Activated gamma-delta T cell treated with anti-CD3 and anti-CD28 coated beads, Interleukin-2, amount 50 U/mL, for 16 hours (primary cell): Measurements from ENCODE around the gene SAMD10.
A peak's percentile ranks its signal among the peaks of the same experiment; 100 is the strongest.
"Not testable (repeated sequence)": the region's sequence is repeated elsewhere in the genome, so short reads cannot be mapped to it uniquely, and the experiment has no call there.

Experiments used
- DNase-seq: peaks from one replicate; pipeline ENCODE4 v3.0.0-alpha.2; 2020; ENCODE audit warnings: low read depth

Gene SAMD10

DNA sequence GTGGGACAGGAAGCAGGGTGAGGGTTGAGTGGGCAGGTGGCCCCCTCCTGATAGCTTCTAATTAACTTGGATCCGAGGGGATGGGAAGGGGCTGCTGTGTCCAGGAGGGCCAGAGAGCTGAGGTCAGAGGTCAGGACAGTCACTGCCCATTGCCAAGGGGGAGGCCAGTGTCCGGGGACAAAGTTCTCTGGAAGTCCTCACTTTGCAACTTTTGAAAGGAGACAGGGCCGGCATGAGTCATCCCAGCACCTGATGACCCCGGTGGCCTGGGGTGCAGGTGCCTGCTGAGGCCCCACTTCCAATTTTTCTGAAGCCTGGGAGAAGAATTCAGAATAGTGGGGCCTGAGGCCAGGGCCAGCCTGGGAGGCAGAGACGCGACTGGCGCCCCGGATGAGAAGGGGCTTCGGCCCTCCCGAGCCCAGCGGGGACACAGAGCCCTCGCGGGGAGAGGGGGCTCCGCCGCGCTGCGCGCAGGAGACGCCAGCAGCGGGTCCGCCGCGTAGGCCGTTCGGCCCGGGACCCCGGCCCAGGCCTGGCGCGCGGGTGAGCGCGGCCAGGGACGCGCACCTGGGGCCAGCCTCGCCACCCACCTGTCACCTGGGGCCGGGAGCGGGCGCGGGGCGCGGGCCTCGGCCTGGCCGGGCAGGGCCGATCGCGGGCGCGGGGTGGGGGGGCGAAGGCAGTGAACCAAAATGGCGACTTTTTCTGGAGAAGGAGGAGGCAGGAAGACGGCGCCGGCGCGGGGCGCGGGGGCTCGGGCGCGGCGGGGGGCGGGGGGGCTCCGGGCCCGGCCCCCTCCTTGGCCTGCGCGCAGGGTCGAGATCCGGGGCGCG is 10.3 kb downstream of the SAMD10 start:
- DNase-seq: no peak

DNA sequence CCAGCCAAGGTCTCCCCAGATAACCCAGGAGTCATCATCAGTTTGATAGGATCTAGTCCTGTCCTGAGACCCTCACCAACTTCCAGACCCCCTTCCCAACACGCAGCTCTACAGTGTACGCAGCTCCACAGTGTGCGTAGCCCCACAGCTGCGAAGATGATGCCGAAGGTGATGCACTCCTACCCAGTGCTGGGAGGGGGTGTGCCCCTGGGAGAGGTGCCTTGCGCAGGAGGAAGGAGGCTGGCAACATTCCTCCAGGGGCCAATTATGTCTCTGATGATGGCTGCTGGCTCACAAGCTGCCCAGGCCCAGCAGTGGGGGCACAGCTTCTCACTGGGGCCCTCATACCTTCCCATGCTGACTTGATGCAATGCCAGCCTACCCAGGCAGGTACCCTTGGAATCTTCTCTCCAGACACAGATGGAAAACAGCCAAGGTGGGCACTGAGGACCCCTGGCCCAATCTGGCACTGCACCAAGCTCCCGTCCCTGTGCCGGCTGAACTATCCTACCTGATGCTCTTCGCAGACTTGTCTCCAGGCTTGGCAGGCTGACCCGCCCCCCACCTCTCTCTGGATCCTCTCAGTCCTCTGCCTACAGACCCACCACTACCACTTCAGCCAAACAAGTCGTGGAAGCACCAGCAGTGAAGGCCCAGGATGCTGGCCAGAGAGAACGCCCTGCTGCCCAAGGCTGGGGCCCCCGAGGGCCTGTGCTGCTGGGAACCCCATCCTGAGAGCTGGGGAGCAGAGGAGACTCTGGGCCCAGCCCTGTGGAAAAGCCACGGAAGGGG is 11.1 kb downstream of the SAMD10 start:
- no peak for DNase-seq

DNA sequence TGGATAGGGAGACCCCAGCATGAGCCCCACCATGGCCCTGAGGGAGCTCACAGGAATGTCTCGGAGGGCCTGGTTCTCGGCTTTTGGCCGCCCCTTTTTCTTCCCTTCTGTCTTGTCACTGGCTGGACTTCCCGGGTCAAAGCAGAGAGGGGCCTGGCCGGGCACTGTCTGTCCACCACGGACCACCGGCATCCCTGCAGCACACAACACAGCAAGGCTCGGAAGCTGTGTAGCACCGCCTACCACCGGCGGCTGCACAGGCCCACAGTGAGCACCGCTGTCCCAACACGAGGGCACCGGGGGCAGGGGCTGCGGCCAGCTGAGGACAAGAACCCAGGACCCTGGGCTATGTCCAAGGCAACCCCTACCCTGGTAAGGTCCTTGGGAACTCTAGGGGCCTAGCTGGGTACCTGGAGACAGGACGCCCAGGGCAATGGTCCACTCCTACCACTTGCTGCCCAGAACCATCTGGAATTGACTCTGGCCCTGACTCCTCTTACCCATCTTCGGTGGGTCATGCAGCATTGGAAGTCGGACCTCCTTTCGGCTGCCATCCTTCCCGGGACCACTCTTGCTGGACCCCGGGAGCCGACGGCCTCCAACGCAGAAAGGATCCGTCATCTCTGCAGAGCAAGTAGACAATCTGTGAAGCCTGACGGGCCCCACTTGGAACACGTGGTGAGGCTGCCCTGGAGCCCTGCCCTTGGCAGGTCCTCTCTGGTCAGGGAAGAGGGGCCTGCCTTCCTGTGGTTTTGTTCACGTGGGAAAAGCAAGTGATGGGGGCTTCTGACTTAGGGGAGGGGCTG is 11.9 kb downstream of the SAMD10 start:
- DNase-seq: no peak

DNA sequence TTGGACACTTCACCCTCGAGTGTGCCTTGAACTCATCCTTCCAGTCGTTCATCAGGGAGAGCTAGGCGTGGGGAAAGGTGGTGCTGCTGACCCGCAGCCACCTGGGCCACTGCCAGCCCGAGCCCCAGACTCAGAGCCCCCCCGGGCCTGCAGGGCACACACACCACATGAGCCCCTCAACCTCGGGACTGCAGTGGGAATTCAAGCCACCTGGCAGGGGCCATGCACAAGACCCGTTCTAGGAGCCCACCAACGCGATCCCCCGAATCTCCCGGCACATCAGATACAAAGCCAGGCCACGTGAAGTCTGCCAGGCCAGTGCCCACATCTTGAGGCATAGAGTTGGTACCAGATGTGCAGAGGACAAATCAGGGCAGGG is 12.5 kb downstream of the SAMD10 start:
- no peak for DNase-seq

DNA sequence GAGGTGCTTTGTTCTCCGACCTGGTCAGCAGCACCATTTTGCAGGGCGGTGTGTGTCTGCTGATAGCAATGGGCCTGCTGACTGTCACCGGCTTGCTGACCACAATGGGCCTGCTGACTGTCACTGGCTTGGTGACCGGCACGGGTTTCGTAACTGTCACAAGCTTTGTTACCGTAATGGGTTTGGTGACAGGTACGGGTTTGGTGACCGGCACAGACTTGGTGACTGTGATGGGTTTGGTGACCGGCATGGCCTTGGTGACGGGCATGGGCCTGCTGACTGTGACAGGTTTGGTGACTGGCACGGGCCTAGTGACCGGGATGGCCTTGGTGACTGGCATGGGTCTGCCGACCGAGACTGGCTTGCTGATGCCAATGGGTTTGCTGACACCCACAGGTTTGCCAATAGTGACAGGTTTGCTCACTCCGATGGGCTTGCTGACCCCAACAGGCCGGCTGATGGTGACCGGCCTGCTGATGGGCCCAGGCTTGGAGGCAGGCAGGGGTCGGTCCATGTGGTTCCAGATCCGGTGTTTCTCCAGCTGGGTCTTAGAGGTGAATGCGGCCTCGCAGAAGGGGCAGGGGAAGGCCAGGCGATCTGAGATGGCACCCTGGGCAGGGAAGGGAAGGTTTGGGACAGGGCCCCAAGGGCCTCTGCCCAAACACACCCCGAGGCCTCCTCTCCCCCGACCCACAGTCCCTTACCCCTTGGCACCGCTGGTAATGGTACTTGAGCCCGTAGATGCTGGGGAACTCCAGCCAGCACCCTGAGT is 13.1 kb downstream of the SAMD10 start:
- no peak for DNase-seq

DNA sequence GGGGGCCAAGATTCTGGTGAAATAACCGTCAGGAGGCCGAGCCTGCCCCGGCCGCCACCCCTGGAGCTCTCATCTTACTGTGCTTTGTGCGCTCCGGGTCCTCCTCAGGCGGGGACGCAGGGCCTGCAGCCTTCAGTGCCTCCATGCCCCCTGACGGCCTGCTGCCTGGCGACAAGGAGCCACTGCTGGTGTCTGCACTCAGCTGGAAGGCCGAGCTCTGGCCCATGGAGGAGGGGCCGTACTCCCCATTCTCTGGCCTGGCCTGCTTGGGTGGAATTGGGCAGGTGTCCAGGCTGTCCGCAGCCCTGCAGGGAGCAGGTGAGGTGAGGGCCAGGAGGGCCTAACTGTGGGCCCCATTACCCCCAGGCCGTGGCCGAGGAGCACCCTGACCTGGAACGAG is 15.0 kb downstream of the SAMD10 start:
- DNase-seq: no peak

DNA sequence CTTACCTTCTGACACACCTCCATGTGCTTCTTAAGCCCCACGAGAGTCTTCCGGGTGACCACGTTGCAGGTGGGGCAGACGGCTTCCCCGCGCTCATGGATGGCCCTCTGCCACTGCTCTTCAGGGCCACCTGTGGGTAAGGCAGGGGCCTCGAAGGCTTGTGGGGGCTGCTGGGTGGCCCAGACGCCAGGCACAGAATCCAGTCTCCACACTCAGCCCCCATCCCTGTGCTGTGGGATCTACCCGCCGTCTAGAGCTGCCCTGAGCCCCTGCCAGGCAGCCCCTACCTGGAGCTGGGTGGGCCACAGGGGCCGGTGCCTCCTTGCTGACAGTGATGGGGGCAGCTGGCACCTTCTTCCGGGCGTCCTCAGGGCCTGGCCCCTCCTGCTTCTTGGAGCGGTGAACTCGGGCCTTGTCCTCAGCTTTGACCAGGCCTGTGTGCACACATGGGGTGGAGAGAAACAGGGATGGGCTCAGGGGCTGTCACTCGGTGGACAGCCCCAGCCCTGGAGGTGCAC is 15.6 kb downstream of the SAMD10 start:
- no peak for DNase-seq

DNA sequence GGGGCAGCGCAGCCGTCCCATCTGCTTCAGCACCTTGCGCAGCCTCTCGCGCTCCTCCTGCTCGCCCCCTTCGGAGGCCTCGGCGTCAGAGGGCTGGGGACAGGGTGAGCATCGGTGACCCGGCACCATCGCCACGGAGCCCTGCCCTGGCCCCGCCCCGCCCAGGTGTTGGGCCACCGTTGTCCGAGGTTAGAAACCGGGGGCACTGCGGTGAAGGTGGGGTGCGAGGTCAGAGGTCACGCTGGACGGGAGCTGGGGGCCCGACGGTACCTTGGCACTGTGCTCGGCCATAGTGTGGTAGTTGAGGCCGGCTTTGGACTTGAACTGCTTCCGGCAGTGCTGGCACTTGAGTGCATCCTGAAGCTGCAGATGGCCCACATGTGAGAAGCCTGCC is 16.1 kb downstream of the SAMD10 start:
- DNase-seq: no peak

DNA sequence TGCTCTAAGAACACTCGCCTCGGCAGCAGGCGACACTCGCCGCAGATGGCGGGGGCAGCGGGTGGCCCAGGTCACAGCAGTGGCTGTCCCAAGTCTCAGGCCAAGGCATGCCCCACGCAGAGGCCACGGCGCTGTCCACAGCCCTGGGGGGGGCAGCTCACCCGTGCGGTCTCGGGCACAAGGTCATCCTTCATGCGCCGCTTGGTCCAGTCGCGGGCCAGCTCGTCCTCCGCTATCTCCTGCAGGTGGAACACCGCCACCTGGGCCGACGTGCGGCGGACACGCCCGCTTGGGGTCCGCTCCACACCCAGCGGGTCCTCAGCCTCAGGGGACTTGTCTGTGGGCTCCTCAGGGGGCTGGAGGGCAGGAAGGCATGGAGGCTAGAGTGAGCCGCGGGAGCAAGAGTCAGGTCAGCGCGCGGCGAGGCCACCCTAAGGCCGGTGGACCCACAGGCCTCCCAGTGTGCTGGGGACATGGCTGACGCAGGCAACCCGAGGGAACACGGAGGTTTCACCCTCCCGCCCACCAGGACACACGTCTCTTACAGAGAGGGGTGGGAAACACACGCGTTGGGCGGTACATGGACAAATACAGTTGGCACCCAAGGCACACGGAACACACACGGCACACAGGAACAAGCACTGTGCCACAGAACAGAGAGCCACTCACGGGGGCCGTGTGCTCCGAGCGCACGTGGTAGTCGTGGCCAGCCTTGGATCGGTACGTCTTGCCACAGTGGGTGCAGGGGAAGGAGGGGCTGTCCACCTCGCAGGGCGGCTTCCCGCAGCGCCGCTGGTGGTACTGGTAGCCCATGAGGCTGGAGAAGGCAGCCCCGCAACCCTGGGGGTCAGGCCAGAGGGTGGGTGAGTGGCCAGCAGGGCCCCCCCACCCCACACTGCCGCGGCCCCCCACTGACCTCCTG is 16.8 kb downstream of the SAMD10 start:
- DNase-seq: no peak

DNA sequence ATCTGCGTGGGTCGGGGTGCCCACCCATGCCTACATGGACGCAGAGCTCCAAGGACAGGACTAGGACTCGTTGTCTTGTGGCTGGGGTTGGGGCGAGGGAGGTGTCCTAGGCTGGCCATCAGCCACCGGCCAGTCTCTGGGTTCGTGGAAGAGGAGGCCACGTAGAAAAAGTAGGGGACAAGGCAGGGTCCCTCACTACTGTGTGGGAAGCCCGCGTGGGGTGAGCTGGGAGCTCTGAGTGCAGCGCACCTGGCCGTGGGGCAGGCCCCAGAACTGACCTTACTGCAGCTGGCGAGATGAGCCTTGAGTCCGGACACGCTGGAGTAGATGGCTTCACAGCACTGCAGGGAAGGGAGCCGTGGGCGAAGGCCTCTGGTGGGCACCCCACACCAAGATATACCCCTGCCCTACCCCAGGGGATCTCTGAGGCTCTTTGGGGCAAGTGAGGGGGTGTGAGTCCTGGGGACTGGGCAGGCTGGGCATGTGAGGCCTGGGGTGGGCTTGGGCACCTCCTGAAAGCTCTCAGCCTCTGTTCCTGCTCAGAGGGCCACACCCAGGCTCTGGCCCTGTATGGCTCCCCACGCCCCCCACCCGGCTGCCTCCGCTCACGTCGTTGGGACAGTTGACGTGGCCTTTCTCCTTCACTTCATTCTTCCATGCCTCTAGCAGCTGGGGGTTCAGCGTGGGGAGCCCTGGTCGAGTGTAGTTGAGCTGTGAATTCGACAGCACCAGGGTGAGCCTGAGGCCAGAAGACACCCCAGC is 17.6 kb downstream of the SAMD10 start:
- DNase-seq: no peak

DNA sequence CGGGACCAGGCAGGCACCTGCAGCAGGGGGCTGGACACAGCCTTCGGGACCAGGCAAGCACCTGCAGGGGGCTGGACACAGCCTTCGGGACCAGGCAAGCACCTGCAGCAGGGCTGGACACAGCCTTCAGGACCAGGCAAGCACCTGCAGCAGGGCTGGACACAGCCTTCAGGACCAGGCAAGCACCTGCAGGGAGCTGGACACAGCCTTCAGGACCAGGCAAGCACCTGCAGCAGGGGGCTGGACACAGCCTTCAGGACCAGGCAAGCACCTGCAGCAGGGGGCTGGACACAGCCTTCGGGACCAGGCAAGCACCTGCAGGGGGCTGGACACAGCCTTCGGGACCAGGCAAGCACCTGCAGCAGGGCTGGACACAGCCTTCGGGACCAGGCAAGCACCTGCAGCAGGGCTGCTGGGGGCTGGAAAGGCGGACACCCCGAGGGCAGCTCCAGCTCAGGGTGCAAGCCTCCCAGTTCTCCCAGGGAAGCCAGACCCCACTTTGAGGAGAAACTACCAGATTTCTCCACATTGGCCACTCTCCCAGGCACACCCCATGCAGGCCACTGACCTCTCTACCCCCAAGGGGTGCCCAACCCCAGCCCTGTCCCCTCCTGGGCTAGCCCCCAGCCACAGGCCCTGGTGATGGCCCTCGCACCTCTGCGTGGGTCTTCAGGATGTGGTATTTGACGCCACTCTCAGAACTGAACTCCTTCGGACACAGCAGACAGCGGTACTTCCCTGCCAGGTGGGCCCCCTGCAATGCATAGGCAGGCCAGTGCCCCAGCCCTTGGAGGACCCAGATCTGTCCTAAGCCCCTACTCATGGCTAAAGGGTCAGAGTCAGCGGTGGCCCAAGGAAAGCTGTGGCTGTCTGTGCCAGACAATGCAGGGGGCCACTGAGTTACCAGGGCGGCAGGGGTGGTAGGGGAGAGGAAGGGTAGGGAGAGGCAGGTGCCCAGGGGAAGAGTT is 18.5 kb downstream of the SAMD10 start:
- DNase-seq: not testable (repeated sequence)

DNA sequence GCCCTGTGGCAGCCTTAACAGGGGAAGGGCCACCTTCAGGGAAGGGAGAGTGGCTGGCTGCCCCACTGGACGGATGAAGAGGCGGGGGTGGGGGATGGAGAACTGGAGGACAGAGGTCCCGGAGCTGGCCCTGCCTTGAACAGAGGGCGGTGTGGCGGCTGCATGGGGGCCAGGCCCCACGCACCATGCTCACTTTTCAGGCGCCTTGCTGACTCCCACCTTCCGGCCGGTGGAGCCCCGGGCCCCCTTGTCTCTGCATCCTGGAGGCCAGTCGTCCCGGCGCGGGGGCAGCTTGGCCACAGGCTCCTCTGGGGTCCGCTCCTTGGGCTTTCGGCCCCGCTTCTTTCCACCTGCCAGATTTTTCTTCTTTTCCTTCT is 19.8 kb downstream of the SAMD10 start:
- no peak for DNase-seq

DNA sequence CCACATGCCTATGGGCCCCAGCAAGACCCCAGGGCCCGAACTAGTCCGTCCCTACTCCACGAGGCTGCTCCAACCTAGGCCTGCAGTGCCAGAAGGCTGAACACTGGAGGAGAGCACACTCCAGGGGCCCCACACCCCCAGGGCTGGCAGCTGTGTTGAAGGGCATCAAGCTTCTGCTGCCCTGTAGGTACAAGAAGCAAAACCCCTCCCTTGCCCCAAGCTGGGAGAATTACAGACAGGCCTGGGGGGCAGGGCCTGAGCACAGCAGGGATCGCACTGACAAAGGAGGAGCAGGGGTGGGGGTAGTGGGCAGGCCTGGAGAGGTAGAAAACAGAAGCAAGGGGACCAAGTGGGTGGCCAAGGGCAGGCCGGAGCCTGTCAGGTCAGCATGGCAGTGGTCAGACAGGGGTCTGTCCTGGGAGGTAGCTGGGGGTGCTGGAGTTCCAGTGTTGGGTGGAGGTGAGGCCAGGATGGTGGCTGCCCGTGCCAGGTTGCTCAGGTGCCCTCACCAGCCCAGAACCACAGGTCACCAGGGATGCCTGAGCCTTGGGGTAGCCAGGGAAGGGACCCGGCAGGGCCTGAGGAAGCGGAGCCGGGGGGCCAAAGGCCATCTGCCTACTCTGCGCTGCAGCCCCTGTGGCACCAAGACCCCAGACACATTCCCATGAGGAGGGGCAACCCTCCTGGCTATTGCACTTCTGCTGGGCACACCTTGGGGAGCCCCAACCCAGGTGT is 20.3 kb downstream of the SAMD10 start:
- DNase-seq: no peak

DNA sequence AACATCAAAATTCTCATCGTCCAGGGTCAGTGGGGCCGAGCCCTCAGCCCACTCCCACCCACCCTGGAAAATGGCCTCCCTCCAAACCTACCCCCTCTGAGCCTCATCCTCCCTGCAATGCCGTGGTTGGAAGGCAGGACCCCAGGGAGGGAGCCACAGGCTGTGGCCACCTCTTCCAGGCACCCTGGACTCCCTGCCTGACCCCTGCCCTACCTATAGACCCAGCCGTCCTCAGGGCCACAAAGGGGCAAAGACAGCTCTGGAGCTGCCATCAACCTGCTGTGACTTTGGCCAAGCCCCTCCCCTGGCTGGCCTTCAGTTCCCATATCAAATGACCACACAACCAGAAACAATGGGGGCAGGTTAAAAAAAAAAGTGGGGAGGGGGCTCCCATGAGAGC is 21.0 kb downstream of the SAMD10 start:
- DNase-seq: no peak

DNA sequence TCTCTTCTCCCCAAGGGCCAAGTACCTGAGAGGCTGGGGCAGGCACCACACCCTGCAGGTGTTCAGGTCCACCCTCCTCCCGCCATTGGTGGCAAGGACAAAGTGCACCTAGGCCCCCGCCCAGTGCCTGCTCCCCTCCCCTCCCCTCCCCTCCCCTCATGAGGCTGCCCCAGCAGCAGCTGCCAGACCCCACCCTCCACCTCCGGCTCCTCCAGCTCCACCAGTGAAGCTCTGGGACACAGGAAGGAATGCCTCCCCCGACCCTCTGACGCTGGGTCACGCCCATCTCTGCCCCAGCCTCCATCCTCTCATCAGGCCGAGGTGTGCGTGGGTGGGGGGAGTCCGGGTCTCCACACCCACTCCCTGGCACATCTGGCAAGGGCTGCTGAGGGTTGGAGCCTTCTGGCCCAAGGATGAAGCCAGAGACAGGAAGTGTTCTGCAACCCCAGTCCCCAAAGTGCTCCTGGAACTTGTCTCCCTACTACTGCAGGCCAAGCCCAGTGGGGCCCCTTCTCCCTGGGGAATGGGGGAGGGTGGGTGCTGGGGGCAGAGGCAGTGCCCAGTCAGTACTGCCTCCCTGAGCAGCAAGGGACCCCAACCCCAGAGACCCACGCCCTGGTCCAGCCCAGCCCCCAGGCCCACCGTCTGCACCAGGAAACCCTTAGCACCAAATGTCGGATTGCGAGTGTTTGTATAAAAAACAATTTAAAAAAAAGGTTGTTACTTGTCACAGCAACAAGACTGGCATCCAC is 21.6 kb downstream of the SAMD10 start:
- DNase-seq: no peak

DNA sequence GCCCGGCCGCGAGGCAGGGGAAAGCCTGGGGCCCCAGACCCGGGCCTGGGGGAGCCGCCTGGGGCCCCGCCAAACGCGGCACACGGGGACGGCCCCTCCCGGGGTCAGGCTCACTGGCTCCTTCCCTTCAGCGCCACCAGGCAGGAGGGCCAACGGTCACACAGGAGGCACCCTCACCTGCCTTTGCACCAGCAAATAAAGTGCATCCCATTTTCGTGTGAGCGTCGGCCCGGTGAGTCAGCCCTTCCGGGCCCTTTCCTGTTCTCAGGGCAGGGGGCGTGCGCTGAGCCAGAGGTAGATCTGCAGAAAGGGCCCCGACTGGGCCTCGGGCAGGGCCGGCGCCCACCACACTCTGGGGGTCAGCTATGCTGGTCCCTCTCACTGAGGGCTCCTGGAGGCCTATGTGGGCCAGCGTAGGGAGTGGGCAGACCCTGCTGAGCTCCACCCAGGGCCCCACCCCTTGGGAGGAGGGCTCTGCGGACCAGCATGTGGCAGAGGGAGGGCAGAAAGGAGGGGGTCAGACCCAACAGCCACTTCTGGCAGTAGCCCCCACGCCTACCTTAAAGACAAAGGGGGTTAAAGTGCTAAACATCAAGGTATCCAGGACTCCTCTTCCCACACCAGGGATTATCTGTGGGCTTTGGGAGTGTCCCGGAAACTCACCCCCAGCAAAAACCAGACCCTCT is 22.3 kb downstream of the SAMD10 start:
- peak; percentile 59 for DNase-seq

DNA sequence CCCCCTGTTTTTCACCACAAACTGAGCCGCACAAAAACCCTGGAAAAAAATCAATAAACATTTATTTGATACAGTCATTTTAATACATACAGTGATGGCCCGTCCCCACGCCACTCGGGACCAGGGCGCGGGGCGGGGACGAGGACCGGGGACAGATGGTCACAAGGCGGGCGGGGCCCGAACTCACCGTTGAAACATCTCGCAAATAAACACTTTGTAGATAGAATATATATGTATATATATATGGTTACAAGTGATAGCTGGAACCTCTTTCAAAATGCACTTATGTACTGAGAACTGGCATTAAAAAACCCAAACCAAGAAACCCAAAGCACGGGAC is 22.8 kb downstream of the SAMD10 start:
- no peak for DNase-seq
